Stimulated activated CD8-positive, alpha-beta memory T cell treated with anti-CD3 and anti-CD28 coated beads, Interleukin-12 subunit alpha, Interleukin-12 subunit beta, amount 100 ng/mL, for 24 hours (primary cell): Measurements from ENCODE around the gene DUSP22.

Experiments
- DNase-seq: peaks from one replicate; pipeline ENCODE4 v3.0.0-alpha.2; 2020; ENCODE audit errors: extremely low read depth

DUSP22 gene

DNA sequence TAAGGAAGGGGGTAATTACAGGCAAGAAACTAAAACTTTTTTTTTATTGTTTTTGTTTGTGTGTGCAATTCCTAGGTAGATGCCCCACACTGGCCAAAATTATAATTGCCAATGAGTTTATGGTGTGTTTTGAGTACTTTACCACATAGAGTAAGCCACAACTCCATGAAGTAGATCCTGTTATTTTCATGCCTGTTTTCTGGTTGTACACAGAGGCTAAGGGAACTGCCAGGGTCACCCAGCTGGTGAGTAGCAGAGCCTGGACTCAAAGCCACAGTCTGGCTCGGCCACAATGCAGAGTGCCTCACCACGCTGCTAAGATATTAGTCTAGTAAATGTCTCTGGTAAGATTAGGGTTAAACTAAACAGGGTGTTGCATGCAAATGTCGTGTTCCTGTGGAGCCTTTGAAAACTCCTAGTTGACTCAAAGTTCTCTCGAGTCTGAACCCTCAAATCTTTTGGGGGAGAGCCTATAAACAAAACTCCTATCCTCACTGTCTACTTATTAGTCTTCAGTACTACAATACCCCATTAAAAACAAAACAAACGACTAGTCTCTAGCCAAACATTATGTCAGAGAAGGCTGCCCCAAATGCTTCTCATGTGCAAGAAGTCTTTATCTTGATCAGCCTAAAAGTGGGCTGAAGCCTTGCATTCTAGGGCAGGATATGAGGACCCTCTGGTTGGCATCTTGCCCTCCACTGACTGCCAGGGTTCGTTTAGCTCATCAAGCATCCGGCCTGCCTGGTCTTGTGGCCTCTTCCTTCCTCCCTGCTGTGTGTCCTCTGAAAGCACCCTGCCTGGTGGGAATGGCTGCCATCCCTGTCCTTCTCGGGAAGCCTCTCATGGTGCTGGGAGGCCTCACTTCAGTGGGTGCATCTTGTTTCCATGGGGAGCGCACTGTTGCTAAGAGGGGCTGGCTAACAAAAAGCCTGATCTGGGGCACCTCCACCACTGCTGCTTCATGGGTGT is 4.2 kb downstream of the DUSP22 start:
- no peak for DNase-seq

DNA sequence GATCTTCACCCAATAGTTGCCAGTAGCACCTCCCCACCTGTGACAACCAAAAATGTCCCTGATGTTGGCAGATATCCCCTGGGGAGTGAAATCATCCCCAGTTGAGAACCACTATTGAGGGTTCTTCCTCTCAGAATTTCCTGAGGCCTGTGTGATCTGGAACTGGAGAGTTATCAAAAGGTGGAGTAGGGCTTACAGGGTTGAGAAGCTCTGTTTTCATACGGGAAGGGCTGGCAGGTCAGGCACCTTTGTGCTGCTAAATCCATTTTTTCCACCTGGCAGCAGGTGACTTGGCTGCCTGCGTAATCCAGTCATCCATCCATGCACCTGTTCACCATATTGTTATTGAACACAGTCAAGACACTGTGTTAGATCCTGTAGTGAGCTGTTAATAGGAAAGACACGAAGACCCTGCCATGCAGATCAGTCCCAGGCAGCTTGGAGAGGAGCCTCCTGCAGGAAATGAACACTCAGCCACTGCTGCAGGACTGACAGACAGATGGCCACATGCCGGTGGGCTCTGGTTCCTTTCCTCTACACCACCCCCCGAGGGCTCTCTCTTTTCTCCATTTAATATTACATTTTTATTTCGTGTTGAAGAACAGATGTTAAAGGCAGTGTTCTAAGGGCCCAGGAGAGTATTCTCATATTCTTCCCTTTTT is 5.4 kb downstream of the DUSP22 start:
- no peak for DNase-seq

DNA sequence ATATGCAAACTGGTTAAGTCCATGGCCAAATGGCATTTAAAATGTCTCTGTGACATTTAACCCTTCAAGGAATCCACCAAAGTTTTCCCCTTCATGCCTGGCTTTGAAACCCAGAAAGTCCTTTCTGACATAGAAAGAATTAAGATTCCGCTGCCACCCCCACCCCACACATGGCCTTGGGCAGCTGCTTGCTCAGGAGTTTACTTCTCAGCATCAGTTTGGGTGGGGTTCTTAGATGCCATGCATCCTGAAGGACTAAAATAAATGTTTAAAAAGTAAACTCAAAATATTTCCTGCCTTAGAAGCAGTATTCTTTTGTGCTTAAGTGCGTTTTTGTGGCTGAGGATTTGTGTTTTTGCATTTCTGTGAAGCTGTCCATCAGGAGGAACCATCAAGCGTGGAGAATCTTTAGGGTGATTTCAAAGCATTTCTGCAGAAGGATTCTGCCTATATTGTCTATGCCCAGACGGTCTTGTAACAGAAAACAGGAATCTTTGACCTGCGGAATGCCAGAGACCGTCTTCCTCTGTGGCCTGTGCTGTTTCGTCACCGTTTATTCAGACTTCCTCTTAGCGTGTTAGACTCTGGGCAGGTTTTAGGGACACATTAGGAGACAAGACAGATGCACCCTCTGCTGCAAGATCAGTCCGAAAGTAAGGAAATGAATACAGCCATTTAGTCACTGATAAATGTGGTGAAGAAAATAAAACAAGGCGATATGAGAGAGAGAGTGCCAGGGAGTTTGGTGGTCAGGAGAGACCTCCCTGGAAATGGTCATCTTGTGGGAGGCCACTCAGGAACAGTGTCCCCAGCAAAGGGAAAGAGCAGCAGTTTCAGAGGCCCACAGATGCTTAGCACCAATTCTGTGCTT is 6.2 kb downstream of the DUSP22 start:
- no peak for DNase-seq

DNA sequence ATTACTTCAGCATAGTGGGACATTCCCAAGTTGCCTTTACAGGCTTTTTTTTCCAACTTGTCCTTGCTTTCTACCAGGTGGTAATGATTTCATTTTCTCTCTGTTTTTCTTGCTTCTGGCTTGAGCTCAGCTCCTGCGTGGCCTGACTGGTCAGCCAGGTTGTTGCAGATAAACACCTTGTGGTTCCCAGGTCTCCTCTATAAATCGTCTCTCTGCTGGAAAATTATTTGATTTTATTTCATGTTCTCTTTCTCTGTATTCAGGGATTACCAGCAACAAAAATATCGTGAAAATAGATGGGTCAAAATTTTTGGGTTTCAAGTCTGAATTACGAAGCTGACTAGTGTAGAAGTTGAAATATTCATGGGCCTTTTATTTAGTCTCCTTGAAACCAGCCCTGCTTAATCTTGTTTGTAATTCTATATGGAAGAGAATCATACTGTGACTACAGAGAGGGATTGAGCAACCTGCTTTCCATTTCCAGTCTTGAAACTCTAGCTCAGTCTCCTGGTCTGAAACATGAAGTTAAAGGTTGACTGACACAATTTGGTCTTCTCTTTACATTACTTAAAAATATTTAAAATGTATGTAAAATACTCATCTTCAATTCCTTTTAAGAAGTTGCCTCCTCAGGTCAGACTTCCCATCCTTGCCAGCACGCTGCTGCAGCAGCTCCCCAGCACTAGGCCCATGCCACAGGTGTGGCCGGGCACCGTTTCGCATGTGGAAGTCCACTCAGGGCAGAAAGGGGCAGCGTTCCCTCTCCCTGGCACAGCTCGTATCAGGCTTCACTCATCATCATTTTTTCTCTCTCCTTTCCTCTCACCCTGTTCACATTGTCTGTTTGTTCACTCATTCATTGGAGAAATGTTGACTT is 7.1 kb downstream of the DUSP22 start:
- DNase-seq = no peak

DNA sequence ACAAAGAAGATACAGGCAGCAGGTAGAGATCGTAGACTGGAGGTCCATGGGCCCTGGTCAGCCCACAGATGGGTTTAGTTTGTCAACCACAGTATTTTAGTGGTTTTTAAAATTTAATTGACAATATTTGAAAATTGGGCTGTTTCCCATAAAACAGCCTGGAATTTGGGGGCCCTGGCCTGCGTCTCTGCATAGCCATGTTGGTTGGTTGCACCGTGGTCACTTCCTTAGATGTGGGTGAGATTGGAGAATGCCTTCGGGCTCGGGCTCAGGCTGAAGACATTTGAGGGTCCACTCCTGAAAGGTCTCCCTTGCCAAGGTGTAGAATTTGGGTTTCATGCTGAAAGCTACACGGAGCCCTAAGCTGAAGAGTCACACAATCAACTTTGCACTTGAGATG is 7.7 kb downstream of the DUSP22 start:
- no peak for DNase-seq

DNA sequence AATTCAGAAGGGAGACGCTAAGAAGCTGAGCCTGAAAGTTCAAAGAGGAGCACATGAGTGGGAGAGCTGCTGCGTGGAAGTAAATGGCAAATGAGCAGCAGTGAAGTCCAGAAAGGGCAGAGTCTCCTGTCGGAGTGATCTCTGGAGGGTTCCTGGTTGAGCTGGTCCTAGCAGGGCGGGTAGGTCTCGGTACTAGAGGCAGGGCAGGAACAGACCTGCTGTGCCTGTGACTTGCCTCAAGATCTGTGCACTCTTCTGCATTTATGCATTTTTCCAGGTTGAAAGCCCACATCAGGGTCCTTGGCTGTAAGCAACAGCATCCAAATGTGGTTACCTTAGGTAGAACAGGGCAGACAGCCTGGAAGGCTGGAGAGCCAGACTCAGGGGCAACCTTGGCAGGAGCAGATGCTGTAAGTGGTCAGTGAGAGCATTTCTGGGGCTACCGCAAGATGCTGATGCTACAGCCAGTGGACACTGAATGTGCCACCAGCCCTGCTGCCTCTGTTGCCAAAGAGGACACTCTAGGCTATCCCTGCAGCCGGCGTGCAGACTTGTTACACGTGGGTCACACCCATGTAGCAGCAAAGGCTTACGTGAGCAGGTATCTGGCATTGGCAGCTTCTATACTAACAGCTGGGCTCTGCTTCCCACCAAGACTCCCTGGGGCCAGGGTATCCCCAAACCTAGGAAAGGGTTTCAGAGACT is 8.4 kb downstream of the DUSP22 start:
- no peak for DNase-seq

DNA sequence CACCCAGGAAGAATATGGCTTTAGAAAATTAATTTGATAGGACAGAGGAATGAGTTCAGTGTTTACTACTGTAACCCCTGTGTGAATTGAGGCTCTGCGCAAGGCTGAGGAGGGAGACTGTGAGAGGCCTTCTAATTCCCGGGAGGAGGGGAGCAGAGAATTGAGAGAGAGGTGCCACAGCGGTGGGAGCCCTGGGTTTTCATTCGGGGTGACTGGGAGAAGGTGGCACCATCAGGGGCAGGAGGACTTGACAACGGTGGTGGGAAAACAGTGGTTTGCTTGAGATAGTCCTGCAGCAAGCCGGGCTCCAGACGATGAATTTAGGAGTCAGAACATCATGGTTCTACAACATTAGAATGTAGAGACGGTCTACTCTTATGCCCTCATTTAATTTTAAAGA is 9.2 kb downstream of the DUSP22 start:
- DNase-seq = no peak

DNA sequence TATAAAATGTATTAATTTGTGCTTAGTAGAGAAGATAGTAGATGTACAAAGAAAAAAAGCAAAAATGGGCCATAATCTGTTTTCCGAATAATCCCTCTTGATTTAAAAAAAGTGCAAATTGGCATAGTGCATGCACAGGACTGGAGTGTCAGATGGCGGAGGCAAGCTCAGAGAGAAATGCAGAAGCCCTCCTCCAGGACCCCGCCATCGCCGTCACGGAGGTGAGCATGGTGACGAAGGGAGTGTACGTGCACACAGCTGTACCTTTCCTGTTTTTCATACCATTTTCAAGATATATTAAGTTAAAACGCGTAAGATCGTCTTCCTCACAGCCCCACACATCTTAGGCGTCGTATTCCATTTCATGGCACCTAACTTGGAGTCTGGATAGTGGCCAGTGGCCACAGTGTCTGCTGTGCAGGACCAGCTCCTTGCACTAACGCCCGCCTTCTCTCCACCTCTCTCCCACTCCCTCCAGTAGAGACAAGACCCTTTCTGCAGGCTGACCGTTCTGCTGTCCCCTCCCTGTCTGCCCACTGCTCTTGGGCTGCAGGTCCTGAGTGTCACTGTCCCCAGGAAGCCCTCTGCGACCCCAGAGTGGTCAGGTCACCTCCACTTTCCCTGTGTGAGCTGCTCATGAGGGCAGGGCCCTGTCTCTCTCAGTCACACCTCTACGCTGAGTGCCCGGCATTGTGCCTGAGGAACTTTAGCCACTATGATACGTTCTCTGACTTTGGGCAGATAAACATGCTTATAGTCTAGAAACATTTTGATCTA is 9.8 kb downstream of the DUSP22 start:
- DNase-seq = no peak

DNA sequence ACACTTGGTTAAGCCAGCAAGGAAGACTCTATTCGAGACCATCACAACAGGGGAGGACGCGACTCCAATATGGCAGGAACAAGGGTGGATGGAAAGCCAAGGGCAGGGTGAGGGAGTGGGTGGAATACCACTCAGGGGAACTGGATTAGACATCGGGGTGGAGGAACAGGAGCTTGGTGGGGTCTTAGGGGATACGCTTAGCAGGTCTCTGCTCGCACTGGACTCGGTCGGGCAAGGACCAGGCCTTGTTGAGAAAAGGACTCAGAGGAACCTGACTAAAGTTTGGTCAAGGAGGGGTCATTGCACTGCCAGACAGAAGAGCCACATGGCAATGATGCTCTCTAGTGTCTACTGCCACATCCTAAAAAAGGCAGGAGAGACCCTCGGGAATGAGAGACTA is 10.5 kb downstream of the DUSP22 start:
- DNase-seq = no peak

DNA sequence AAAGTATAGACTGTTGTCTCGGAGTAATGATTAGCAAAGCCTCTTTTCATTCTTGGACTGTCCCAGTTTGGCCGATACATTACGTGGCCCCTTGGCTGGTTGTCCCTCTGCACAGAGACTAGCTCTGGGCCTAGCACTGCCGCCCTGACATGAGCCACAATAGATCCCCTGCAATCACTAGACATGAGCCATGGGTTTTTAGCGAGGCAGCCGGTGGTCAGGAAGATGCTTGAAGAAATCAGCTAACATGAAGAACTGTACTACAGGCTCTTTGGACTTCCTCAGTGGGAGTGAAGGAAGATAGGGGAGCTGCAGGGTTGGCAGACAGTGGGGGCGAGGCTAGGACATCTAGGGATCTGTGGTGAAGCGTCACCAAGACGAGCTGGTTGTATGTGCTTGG is 11.0 kb downstream of the DUSP22 start:
- DNase-seq = no peak

DNA sequence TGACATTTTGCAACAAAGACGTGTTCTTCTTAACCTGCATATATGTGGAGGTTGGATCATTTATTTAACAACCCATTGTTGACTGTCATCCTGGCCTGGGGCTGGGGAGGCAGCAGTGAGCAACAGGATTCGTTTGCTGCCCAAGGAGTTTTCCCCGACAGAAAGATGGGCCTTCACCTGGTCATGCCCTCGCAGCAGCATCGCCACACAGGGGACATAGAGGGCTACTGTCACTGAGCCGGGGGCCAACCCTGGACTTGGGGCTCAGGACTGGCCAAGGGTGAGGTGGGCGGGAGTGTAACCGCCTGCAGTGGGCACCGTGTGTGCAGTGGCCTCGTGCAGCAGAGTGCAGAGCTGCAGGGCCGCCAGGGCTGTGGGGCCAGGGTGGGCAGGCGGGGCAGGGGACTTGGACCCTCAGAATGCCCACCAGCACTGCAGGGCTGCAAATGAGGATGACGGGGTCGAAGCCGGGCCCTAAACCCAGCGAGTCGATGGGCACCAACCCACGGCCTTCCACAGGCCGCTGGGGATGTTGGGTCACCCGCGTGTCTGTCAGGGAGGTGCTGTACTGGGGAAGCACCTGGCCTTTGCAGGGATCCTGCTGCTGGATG is 11.8 kb downstream of the DUSP22 start:
- DNase-seq = no peak

DNA sequence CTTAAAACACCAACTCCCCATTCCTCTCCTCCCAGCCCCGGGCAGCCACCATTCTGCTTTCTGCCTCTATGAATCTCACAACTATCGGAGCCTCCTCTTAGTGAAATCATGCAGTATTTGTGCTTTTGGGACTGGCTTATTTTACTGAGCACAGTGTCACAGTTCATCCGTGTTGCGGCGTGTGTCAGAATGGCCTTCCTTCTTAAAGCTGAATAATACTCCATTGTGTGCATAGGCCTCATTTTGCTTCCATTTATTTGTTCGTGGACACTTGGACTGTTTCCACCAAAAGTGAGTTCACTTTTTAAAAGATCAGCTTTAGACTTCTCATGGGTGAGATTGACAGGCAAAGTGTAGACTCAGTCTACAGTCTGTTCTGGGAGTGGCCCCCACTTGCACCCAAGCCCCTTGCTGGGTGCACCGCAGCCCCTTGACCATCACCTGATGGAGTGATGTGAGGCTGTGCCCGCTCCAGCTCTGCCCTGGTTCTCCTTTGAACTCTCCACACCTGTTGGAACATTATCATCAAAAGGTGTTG is 12.6 kb downstream of the DUSP22 start:
- DNase-seq = no peak

DNA sequence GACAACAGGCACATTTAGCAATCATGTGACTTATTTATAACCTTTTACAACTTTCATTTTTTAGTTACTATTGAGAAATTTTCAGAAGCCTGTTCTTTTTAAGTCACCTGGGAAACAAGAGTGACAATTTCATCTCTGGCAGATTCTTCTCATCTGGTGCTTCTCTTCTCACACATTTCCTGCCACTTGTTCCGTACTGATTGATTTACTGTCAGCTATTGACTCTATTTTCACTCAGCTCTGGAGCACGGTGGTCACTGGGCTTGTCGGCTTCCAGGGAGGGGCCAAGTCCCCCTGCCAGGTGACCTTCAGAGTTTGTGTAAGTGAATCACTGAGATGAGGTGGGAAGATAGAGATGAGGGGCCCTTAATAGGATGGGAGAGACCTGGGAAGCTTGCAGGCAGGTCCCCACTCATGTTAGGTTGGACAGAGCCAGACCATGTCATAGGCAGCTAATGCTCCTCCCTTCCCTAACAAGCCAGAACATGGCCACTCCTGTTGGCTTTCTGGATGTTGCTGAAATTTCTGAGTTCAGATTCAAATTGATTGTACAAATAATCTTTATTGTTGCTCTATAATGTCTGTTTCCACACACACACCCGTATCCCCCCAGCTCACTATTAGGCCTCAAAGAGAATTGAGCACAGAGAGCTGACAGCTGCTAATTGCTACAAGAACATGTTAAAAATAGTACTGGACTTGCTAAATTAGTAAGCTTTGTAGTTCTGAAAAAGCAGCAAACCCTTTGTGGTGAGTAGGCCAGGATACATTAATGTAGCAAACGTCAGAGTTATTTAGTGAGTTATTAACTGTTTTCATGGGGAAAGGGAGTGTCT is 13.3 kb downstream of the DUSP22 start:
- DNase-seq = no peak

DNA sequence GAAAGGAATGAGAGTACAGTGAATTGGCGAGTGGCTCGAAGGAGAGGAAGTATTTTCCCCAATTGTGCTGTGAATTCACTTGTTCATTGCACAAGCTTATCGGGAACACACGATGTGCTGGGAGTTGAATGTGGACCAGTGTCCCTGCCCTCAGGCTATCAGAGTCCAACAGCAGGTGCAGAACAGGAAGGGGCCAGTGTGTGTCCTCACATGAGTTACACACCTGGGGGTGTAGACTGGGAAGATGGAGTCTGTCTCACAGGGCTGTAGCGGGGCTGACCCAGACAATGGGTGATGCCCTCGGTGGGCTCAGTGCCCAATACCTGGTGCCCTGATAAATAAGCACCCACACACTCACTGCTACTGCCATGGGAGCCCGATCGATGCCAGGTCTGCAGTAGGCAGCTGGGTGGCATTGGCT is 14.4 kb downstream of the DUSP22 start:
- no peak for DNase-seq

DNA sequence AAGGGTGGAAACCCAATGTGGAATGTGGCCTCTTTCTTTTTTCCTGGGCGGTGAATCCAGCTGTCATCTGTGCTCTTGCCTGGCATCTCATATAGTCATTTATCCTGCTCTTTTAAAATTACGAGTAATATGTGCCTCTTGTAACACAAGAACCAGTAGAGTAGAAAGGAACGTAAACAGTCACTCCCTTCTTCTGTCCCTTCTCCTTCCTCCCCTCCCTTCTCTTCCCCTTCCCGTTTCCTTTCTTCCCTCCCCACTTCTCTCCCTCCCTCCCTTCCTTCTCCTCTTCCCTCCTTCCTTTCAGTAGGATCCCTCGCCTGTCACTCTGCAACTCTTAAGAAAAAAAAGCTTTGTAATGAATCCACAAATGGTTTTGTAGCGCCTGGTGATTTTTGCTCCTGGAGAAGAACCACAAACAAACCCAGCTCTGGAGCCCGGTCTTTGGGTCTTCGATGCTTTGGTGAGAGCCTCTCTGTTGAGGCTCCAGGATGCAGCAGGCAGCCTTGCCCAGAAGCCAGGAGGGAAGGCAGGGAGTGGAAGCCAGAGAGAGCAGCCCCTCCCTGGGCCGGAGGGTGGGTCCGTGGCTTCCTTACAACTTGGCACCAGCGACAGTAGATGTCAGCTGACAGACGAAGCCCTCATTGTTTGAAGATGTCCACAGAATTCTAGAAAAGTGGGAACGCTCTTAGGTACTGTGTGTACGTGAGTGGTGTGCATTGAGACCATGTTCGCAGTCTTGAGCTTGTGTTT is 15.0 kb downstream of the DUSP22 start:
- DNase-seq = no peak

DNA sequence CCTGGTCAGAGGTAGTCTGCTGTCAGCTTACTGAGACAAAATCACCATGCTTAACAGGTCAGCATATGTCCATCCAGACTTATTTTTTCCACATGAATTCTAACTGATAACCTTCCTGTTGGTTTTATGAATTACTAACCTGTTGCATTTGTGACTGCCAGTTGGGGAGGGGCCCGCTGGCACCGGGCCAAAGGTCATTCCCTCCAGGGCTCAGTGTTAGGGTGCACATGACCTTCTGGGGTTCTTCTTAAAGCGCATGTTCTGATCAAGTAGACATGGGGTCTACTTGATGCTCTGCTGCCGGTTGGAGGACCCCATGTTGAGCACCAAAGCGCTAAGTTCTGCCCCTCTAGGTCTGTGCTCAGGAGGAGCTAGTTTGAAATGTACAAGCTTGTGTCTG is 15.6 kb downstream of the DUSP22 start:
- no peak for DNase-seq

DNA sequence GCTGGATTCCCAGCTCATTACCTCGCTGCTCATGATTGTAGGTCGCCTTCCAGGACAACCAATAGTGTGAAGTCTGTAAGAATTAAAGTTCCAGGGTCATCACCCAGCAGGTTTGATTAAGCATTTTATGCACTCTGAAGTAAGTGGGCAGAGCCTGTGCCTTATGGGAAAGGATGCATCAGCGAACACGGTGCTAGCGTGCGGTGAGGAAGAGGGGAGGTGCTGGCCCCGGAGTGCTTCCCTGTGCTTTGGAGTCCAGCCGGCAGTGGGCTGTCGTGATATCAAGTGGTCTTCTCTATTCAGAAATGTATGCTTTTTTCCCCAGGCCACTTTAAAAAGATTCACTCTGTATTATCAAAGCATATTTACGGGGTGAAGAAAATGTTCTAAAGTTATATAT is 16.0 kb downstream of the DUSP22 start:
- DNase-seq = no peak
